HG03457 (cell line): Measurements from ENCODE around the gene HLA-A.
"Not testable (repeated sequence)": the region's sequence is repeated elsewhere in the genome, so short reads cannot be mapped to it uniquely, and the experiment has no call there.

Source experiments
- ATAC-seq: cut with Tn5 transposase; IDR thresholded peaks from one replicate; pipeline ENCODE4 v1.9.1; 2021; ENCODE audit warnings: moderate number of reproducible peaks; ENCODE audit not compliant: unreplicated experiment

Gene HLA-A

GRCh38 chr6:29959467-29959866 is 17.1 kb downstream of the HLA-A start:
- no peak for ATAC-seq

DNA sequence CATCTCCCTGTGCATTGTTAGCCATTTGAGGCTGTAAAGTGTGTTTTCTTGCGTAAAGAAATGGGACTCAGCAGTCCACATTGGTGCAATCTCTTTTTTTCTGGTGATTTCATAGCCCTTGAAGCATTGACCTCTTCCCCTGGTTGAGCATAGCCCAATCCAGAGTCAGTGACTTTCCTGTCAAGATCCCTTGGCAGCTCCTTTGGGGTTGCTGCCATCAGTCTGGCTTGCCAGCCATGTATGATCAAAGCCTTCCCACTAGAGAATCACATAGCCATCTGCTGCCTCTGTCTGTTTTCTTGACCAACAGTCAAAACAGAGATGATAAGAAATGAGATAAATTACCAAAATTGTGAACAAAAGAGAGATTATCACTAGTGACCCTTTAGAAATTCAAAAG is 19.6 kb downstream of the HLA-A start:
- ATAC-seq, result no peak

DNA sequence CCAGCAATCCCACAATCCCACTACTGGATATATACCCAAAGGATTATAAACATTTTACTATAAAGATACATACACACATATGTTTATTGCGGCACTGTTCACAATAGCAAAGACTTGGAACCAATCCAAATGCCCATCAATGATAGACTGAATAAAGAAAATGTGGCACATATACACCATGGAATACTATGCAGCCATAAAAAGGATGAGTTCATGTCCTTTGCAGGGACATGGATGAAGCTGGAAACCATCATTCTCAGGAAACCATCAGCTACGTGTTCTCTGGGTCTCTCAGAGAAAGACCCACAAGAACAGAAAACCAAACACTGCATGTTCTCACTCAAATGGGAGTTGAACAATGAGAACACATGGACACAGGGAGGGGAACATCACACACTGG is 21.4 kb downstream of the HLA-A start:
- not testable (repeated sequence) for ATAC-seq

GRCh38 chr6:29964518-29964886 is 22.2 kb downstream of the HLA-A start:
- ATAC-seq, result no peak

GRCh38 chr6:29964887-29965562 is 22.7 kb downstream of the HLA-A start:
- peak; percentile 78 for ATAC-seq

DNA sequence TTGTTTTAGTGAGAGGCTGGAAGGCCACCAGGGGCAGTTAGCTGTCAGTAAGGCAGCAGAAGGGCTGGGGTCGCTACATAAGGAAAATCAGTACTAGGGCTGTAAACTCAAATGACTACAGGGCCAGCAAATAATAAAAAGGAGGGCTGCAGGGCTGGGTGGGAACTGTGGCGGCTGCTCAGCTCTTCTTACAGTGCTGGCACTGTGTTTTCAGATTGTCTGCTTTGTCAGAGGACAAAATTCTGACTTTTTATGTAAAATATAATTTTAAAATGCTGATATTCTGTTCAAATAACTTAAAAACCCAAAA is 23.2 kb downstream of the HLA-A start:
- ATAC-seq, result no peak

- no peak for ATAC-seq
These were observed 23.7 kb downstream of the HLA-A start for GRCh38 chr6:29965873-29966601.

DNA sequence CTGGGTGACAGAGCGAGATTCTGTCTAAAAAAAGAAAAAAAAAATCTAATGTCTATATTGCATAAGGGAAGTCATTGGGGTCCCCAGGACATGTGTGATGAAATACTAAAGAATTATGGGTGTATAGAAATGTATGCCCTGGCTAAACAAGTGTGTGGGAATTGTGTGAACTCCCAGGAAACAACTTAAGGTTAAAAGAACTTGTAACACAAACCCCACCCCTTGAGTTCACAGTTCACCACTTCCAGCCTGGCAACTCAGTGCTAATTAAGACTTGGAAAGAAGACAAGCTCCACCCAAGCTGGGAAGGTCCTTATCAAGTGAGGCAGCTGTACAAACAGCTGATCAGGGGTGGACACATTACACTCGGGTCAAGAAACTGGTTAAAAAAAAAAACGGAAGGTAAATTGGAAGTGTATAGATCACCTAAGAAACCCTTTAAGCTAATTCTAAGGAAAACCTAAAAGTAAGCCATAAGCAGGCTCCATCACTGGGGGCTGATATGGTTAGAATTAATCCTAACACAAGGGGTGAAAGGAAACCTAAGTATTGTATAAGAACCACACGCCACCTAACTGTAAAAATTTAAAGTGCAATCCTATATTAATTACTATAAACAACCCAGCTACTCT is 25.2 kb downstream of the HLA-A start:
- ATAC-seq, result no peak

DNA sequence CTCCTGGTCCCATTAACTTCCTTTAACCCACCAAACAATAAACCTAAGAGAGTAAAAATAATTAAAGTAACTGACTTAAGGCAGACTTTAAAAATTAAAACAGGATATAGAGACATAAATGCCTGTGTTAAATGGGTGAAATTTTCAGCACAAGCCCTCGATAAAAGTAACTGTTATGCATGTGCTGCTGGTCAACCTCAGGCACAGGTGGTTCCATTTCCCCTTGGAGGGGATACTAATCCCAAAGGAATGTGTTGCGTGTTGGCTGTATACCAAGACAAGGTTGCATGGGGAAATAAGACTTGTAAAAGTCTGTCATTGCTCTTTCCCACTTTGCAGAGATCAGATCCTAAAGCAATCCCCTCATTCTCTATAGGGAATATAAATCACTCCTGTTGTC is 25.8 kb downstream of the HLA-A start:
- no peak for ATAC-seq

DNA sequence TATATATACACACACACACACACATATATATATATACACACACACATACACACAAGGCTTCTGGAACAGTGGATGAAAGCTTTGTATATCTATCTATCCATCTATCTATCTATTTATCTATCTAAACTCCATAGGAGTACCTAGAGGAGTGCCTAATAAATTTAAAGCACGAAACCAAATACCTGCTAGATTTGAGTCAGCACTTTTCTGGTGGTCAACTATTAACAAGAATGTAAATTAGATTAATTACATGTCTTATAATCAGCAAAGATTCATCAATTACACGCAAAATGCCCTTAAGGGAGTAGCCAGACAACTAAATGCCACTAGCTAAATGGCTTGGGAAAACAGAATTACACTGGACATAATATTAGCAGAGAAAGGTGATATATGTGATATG is 26.6 kb downstream of the HLA-A start:
- no peak for ATAC-seq

- ATAC-seq, result no peak
These were observed 28.4 kb downstream of the HLA-A start for GRCh38 chr6:29970711-29971110.

- ATAC-seq, result no peak
These were observed 32.7 kb downstream of the HLA-A start for GRCh38 chr6:29974901-29975560.

GRCh38 chr6:29975561-29975907 is 33.2 kb downstream of the HLA-A start:
- ATAC-seq, result no peak

- no peak for ATAC-seq
These were observed 33.9 kb downstream of the HLA-A start for GRCh38 chr6:29976253-29976587.

DNA sequence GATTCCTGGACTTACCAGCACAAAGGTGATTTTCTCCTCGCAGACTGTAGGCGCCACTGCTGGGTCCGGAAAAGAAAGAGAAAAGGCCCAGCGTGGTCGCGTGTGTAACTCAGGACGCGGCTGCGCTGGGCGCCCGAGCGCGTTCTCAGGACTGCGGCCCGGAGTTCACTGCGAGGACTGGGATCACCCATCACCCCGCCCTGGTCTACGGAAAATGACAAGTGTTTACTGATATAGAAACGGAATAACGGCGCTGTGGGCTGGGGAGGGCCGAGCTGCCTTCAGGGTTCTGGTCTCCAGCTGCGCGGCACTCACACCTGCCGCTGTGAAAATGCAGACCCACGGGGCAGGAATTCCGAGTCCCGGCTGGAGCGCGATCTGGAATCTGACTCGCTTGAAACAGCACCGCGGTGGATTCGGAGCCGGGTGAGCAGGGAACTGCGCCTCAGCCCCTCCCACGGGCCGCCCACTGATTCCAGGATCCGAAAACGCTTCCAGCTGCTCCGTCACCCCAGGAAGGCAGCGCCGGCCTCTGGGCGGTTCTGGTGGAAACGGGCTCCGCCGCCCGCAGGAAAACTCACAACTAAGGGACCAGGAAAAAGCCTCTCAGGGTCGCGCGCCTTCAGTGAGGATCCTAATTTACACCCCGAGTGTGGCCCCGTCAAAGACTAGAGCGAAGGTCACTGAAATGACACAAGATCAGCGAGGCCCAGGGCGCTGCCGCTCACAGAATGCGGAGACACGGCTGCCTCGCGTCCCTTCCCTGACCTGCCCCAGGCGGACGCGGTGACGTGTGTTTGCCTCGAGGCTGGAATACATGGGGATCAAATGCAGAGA is 34.5 kb downstream of the HLA-A start:
- peak; percentile 70 for ATAC-seq

GRCh38 chr6:29977425-29977727 is 35.0 kb downstream of the HLA-A start:
- no peak for ATAC-seq

DNA sequence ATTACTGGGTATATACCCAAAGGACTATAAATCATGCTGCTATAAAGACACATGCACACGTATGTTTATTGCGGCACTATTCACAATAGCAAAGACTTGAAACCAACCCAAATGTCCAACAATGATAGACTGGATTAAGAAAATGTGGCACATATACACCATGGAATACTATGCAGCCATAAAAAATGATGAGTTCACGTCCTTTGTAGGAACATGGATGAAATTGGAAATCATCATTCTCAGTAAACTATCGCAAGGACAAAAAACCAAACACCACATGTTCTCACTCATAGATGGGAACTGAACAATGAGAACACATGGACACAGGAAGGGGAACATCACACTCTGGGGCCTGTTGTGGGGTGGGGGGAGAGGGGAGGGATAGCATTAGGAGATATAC is 37.7 kb downstream of the HLA-A start:
- ATAC-seq, result not testable (repeated sequence)

DNA sequence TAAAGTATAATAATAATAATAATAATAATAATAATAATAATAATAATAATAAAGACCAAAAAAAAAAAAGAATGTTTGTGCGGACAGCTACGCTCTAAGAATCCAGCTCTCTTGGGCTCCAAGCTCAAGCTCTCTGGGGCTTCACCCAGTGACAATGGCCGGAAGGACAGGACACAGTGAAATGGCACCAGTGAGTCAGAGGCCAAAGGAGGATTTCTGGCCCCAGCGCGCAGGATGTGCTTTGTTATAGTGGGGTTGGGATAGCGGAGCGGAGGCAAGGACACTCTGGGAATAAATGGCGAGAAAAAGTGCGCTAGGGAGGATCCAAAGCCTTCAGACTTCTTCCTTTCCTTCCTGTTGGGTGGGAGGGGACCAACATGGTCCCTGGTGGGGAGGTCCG is 38.2 kb downstream of the HLA-A start:
- no peak for ATAC-seq

DNA sequence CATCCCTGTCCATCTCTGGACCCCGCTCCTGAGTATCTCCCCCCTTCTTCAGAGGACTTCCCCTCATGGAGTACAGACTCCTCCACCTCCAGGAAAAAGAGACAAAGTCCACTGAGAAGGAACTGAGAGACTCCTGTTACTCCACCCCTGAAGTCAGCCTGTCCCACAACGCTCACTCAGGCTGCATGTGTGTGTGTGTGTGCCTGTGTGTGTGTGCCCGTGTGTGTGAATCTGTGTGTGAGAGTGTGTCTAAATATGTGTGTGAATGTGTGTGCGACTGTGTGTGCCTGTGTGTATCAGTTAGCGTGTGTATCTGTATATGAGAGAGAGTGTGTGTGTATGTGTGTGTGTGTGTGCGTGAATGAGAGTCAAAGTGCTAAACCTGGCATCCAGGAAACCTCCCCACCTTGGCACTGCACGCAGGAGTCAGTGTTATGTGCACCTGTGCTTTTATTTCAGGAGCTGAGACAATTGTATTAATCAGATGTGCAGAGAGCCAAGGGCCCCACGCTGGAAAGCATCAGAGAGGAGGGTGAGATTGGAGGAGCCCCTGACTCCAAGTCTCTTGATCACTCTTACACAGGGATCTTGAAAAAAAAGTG is 39.0 kb downstream of the HLA-A start:
- no peak for ATAC-seq

GRCh38 chr6:29982097-29982496 is 39.8 kb downstream of the HLA-A start:
- no peak for ATAC-seq

DNA sequence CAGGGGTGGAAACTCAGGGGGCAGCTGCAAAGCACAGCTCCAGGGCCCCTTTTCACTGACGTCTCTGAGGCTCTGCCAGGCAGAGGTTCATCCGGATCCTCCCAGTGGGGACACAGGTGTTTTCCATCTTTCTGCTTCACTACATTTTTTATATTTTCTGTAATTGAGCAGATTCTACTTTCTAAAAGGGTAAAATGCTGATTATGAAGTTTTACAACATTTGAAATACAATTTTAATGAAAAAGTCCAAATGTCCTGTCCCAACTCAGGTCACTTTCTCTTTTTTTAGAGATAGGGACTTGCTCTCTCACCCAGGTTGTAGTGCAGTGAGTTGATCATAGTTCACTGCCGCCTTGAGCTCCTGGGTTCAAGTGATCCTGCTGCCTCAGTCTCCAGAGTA is 41.9 kb downstream of the HLA-A start:
- ATAC-seq, result no peak
